Measurements from ENCODE around the gene NT5C1A.

DNA sequence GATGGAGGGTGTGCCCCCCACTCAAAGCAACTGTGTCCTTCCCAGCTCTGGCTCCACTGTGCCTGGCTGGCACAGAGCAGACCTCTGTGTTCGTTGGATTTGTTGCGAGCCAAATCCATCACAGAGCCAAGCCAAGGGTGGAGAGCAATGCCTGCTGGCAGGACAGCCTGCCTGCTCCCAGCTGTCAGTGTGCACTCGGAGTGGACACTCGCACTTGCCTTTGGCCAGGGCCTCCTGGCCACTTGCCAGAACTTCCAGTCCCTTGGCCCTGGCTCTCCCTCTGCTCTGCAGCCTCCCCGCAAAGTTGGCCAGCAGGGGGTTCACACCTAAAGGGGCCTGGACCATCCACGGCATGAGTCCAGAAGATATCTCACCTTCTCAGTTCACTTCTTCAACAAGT, 48.9 kb downstream of the NT5C1A start:
- TF ChIP-seq CTCF (IDR thresholded peaks at IDR 0.05; ENCODE audit: poor library complexity) (no peak), EZH2phosphoT487 (IDR thresholded peaks at IDR 0.05; ENCODE audit: low read depth, severe bottlenecking, unreplicated experiment) (no peak), EZH2 (IDR thresholded peaks at IDR 0.05; ENCODE audit: borderline replicate concordance) (no peak)

All from hepatocyte (in vitro differentiated cells).